ENCODE measurements around the gene AQP12A.

Gene AQP12A

GRCh38 chr2:240725671-240726070 lies 34.0 kb downstream of the AQP12A start:
- DNase-seq, result no peak

- DNase-seq, result no peak
Measured at GRCh38 chr2:240726876-240727275, 35.2 kb downstream of the AQP12A start.

- no peak for DNase-seq
Measured at GRCh38 chr2:240727439-240727838, 35.8 kb downstream of the AQP12A start.

- no peak for DNase-seq
Measured at GRCh38 chr2:240727913-240728312, 36.2 kb downstream of the AQP12A start.

DNA sequence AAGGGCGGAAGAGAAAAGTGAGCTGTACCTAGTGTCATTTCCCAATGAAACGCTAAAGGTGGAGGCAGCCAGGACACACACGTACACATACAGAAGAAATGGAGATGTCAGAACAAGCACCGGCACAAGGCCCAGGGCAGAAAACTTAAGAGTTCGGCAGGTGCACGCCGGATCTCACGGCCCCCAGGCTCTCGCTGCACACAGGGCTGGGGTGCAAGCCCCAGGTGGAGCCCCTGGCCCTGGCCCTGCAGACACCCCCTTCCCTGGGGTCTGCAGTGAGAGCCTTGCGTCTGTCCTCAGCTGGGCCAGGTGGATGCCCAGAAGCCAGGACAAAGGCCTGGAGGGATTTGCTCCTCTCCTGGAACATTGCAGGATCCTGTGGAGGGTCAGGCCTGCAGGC lies 36.7 kb downstream of the AQP12A start:
- no peak for DNase-seq

DNA sequence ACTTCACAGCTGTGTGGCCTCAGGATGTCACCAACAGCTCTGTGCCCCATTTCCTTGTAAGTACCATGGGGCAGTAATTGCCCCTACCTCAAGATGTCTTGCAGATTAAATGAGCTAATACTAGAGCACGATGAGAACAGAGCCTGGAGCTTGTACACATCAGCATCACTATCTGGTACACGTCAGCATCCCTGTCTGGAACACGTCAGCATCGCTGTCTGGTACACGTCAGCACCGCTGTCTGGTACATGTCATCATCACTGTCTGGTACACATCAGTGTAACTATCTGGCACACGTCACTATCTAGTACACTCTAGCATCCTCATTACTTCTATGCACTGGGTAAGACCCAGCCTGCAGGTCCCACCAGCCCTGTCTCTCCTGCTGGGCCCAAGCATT lies 37.2 kb downstream of the AQP12A start:
- DNase-seq, result no peak

- DNase-seq, result no peak
Measured at GRCh38 chr2:240730501-240731177, 39.0 kb downstream of the AQP12A start.

GRCh38 chr2:240731178-240731545 lies 39.5 kb downstream of the AQP12A start:
- no peak for DNase-seq

DNA sequence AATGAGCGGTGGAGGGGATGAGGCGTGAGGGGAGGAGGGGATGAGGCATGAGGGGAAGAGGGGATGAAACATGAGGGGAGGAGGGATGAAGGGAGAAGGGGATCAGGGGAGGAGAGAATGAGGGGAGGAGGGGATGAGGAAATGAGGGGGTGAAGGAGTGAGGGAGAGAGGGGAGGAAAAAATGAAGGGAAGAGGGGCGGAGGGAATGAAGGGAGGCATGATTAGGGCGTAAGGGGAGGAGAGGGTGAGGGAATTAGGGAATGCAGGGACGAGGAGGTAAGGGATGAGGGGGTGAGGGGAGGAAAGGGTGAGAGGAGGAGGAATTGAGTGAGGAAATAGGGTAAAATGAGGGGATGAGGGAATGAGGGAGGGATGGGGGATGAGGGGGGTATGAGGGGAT lies 40.5 kb downstream of the AQP12A start:
- DNase-seq, result no peak

- DNase-seq, result no peak
Measured at GRCh38 chr2:240732911-240733622, 41.4 kb downstream of the AQP12A start.

DNA sequence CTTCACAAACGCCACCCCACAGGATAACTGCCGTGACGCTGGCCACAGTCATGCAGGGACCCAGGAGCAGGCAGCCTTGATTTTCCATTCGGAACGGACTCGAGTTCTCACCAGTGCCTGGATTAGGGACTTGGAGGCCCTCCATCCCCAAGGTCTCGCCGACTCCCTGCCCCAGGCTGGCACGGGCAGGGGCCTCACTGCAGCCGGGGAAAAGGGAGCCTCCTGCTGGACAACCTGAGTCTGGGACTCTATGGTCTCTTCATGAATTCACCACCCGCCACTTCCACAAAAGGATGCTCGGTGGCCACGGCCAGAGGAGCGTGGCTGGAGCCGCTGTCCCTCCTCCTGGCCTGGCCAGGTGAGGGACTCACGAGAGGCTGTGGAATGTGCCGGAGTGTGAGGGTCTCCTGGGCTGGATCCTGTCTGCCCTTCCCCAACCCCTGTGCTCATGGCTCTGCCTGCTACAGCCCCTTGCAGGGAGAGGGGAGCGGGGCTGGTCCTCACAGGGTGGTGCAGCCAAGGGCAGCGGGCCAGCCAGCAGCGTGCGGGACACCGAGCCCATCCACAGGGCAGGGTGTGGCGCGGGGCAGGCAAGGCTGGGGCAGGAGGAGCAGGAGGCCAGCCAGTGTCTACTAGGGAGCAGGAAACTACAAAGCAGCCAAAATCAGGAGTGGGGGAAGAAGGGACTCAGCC lies 42.3 kb downstream of the AQP12A start:
- DNase-seq, result no peak

DNA sequence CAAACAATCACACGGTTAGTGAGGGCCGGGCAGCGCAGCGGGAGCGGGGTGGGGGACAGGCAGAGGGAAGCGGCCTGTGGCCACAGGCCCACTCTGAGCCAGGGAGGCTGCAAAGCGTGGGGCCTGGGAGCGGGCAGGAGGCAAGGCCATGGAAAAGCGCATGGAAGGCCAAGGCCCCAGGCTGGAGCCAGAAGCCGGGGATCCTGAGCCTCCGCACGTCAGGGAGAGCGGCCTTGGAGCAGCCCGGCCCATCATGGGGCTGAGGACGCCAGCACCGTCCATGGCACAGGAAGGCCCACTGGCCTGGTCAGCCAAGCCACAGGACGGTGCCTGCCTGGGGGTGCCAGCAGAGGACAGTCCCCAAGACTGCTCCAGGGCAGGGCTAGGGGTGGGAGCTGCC lies 43.1 kb downstream of the AQP12A start:
- no peak for DNase-seq

DNA sequence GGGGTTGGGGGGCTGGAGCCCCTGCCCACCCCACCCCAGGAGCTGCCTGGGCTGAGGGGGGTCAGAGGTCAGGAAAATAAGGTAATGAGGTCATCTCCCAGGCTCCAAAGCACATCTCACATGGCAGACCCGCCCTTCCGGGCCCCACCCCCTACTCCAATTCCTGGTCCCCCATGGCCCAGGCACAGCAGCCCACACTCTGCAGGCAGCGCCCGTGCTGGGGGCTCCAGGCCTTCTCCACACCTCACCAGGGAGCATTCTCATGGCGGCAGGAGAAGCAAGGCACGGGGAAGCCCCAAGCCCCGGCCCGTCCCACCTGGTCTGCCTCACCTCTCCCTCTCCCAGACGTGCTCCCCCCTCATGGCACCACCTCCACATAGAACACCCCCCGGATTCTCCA lies 43.8 kb downstream of the AQP12A start:
- DNase-seq, result no peak

DNA sequence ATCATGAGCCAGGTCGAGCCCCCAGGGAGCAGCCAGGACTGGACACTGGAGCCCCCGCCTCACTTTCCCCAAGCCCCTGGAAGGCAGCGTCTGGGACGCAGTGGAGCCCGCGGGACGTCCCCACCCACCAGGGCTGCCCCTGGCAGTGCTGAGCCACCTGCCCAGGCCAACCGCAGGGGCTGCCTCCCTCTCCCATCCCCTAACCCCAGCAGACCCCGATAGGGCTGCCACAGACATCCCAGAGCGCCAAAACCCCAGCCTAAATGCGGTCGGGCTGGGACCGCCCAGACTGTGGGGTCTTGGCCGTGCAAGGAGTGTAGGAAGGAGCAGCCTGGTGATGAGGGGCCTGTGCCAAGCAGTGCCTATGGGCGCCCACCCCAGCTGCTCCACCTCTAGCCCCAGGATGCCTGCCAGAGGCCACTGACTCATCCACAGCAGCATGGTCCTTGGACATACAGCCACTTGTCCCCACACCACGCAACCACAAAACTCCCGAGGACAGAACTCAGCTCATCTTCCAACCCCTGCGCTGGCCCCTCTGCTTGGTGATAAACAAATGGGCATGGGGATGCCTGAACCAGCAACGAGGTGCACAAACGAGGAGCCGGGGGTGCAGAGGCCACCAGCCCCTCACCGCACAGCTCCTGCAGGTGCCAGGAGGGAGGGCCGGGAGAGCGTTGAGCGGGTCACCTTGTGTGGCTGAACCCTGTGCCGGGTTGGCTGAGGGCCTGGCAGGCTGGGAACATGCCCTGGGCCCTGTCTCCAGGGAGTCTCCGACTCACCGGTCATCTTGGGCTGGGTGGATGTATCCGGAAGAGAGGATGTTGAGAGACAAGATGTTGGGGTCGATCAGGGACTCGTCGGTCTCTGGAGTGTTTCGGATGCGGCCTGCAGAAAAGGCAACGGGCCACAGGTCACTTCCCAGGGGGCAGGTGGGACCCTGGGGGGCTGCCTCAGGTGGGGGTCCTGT lies 44.9 kb downstream of the AQP12A start:
- no peak for DNase-seq

- no peak for DNase-seq
Measured at GRCh38 chr2:240737512-240737911, 45.8 kb downstream of the AQP12A start.

GRCh38 chr2:240737958-240738357 lies 46.3 kb downstream of the AQP12A start:
- DNase-seq, result no peak

- no peak for DNase-seq
Measured at GRCh38 chr2:240739797-240740196, 48.1 kb downstream of the AQP12A start.

- no peak for DNase-seq
Measured at GRCh38 chr2:240741091-240741490, 49.4 kb downstream of the AQP12A start.

DNA sequence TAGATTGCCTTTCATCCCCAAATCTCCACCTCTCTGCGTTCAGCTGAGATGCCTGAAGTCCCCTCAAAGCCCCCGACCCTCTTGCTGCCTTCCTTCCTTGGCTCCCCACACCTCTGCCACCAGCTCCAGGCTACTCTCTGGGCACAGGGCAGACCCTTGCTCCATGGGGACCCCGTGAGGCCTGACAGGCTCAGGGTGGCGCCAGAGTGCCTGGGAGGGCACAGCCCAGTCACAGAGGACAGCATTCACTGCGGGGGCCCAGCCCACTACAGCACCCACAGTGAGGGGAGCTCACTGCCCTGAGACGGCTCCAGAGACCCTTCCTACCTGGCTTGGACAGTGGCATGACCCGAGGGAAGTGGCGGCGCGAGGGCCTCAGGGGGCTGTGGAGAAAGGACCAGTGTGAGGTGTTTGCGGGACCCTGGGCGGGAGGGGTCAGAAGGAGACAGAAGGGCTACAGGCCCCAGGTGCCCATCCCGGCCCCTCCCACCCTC lies 51.0 kb downstream of the AQP12A start:
- no peak for DNase-seq

DNA sequence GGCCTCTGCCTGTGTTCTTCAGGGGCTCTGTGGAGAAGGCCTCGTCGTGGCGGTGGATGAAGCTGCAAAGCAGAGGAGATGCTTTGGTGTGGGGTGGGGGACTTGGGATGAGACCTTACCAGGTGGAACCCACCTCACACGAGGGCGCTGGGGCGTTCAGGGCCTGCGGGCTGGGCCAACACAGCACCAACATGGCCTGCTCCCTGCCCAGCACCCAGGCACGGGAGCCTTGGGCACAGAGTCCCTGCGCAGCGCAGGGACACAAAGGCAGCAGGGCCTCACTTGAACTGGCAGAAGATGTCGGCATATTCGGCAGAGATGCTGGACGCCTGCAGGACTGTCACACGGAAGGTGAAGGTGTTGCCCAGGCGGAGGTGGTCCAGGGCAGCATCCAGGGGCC lies 53.8 kb downstream of the AQP12A start:
- no peak for DNase-seq

DNA sequence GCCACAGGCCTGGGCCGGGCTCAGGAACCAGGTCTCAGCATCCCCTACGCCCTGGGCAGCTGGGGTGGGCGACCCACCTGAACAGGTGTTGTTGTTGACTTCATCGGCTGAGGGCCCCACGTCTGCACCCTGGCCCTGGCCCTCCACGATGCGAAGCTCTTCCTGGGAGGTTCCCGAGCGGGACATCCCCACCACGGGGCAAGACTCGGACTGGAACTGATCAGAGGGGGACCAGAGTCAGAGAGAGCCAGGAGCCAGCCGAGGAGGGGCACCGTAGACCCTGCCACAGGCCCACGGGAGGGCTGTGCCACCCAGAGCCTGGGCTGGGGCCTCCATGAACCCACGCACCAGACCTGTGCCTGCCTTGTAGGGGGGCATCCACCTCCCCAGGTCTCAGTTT lies 54.3 kb downstream of the AQP12A start:
- DNase-seq, result no peak

- DNase-seq, result no peak
Measured at GRCh38 chr2:240746671-240747070, 55.0 kb downstream of the AQP12A start.

GRCh38 chr2:240747256-240747655 lies 55.6 kb downstream of the AQP12A start:
- no peak for DNase-seq

Measured in DMS79 treated with DMSO at 0.1 percent for 48 hours (cell line).